GM10266 (cell line): ENCODE data around the gene SUMO1.
"Not testable (repeated sequence)": the region's sequence is repeated elsewhere in the genome, so short reads cannot be mapped to it uniquely, and the experiment has no call there.

ENCODE experiments used
- DNase-seq: peaks from one replicate; pipeline ENCODE4 v3.0.0; 2012; ENCODE audit errors: extremely low spot score
- TF ChIP-seq, protein P1 (sequence below): IDR thresholded peaks from 2 replicates; pipeline ENCODE4 v1.5.1; 2012; ENCODE audit warnings: mild to moderate bottlenecking, low read depth; ENCODE audit not compliant: control insufficient read depth, insufficient read depth; ENCODE audit errors: missing control alignments

The SUMO1 gene

DNA sequence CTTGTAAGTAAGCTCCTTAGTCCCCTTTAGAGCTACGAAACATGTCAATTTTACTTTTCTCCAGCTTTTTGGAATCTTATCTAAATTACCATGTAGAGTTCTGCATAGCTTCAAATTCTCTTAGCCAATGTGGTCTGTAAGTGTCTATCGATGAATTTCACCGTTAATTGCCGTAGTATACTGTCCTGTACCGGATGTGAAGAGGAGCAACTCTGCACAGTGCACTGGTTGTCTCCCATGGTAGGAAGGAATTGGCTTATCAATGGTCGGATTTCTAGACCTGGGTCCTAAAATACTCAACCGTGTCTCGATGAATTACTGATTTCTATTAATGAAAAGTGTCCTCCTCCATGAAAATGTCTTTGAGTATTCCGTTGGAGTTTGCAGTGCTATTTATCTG is 29.1 kb upstream of the SUMO1 start:
- no peak for DNase-seq
- TF ChIP-seq, protein P1, sequence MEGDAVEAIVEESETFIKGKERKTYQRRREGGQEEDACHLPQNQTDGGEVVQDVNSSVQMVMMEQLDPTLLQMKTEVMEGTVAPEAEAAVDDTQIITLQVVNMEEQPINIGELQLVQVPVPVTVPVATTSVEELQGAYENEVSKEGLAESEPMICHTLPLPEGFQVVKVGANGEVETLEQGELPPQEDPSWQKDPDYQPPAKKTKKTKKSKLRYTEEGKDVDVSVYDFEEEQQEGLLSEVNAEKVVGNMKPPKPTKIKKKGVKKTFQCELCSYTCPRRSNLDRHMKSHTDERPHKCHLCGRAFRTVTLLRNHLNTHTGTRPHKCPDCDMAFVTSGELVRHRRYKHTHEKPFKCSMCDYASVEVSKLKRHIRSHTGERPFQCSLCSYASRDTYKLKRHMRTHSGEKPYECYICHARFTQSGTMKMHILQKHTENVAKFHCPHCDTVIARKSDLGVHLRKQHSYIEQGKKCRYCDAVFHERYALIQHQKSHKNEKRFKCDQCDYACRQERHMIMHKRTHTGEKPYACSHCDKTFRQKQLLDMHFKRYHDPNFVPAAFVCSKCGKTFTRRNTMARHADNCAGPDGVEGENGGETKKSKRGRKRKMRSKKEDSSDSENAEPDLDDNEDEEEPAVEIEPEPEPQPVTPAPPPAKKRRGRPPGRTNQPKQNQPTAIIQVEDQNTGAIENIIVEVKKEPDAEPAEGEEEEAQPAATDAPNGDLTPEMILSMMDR = no peak

DNA sequence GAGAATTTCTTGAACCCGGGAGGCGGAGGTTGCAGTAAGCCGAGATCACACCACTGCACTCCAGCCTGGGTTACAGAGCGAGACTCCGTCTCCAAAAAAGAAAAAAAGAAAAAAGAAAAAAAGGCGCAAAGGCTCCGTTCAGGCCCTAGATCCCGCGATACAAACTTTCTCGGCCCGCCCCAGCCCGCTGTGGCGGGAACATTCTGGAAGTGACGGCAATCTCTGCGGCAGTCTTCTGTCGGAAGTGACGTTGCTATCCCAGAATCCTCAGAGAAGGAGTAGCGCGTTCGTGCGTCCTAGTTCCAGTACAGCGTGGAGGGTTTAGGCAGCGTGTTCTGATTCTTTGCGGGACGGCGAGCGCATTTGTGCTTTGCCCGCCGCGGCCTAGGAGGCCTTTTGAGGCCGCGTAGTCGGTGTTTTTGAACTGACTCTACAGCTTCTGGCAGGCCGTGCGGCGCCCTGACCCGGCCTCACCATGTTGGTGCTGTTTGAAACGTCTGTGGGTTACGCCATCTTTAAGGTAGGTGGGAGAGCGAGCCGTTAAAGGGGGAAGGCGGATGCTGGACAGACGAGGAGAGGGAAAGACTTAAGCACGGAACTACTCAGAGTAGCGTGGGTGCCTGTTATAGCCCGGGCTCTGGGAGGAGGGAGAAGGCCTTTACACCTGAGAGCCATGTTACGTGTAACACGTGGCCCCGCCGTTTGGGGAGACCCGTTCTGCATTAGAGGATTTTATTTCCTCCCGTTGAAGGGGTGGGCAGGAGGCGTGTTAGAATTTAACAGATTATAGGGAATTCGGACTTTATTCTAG is 27.3 kb upstream of the SUMO1 start, which contains the start of gene NOP58:
TSS of gene NOP58 (plus strand) at position 297 of the 811 bp plus-strand sequence. CDS start at position 476, 179 bp downstream.
- TF ChIP-seq, protein P1 = no peak
- DNase-seq = peak; percentile 84

DNA sequence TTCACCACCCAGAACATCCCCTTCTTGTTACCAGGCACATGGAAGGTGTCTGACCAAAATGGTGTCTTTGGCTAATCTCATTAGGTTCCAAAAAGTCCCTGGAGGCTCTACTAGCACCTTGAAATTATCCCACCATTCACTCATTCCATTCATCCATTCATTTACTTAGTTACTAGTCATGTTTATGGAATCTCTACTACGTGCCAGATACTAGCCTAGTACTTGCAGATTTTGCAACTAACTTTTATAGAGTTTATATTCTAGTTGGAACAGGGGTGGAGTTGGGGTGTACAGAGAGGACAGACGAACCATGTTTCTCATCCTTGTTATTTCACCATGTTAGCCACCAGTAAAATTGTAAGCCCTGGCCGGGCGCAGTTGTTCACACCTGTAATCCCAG is 23.1 kb upstream of the SUMO1 start:
- TF ChIP-seq, protein P1 = no peak
- no peak for DNase-seq

DNA sequence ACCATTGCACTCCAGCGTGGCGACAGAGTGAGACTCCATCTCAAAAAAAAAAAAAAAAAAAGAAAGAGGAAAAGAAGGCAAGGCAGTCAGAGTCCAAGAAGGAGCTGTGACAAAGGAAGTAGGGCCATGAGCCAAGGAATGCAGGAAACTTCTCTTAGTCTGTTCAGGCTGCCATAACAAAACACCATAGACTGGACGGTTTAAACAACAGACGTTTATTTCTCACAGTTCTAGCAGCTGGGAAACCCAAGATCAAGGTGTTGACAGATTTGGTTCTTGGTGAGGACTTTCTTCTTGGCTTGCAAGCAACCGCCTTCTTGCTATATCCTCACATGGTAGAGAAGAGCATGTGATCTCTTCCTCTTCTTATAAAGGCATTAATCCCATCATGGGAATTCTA is 13.1 kb upstream of the SUMO1 start:
- no peak for DNase-seq
- TF ChIP-seq, protein P1 = no peak

DNA sequence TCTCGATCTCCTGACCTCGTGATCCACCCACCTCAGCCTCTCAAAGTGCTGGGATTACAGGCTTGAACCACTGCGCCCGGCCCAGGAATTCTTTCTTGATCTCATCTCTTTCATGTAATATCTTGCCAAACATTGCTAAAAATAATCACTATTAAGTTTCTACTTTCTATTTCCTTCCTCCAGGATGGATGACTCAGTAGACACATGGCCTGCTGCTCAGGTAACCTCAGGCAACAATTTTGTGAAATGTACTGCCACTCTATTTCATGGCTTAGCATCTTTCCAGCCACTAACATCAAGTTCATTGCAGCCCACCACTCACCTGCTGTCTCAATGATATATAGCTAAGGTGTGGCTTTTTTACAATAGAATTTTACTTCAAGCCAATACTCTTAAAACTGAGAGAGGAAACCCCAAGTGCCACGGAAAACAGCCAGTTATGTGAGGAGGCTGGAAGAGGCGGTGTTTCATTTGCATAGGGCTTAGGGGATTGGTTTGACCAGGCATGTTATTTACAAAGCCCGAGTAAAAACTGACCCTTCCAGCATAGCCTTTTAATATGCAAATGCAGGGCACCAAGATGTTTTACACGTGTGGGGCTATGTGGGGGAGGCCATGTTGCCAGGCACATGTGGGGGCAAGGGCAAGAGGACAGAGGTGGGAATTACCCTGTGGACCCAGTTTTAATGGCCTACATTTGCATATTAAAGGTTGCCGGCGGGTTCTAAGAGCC is 11.3 kb upstream of the SUMO1 start:
- no peak for DNase-seq
- TF ChIP-seq, protein P1 = no peak

DNA sequence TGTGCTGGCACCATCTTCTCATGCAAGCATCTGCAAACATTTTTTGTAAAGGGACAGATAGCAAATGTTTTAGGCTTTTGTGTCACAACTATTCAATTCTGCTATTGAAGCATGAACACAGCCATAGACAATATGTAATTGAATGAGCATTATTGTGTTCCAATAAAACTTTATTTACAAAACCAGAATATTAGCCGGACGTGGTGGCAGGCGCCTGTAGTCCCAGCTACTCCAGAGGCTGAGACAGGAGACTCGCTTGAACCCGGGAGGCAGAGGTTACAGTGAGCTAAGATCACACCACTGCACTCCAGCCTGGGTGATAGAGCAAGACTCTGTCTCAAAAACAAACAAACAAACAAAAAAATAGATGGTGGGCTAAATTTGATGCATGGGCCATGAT is 9.3 kb upstream of the SUMO1 start:
- DNase-seq = not testable (repeated sequence)

DNA sequence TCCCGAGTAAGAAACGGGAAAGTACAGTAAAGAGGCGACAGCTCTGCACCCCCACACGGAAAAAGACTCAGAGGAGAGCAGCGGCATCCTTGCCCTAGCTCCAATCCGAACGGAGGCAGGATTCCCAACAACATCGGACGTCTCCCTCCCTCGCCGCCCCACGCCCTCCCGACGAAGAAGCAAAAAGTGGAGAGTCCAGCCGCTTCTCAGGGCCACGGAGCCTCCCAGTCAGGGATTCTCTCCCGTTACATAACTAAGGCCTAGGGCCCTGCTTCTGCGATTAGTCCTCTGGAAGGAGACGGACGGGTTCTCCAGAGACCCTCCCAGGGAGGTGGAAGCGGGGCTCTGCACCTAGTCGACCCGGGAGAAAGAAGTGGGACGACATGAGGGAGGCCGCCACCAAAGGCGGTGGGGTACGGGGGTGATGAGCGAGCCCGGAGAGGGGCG is 587 bp downstream of the SUMO1 start:
- TF ChIP-seq, protein P1 = peak; percentile 0
- peak; percentile 24 for DNase-seq
